ENCODE data around the gene APOBEC3A.

APOBEC3A gene

GRCh38 chr22:38957046-38957770, at the start of gene APOBEC3A:
APOBEC3A (plus strand) TSS chr22:38957609; CDS start chr22:38957692, 83 bp downstream.
- Histone ChIP-seq H3K4me3 (ENCODE audit: low read depth, low read length) (no peak within 1 kb of the TSS), H3K27me3 (replicated peaks) (peaks cover 6% of the 10 kb centered on the region), H3K36me3 (replicated peaks) (no peaks in the 10 kb centered on the region), H3K27ac (no peak within 1 kb of the TSS)
- no peak for TF ChIP-seq CTCF (IDR thresholded peaks at IDR 0.05; ENCODE audit: low read depth, low read length, missing control alignments)
- in situ Hi-C loops (cut with HindIII; ENCODE audit: low pct_ligation_motif_present, low sequenced_read_pairs): no loop called here
- DNase-seq: no peak

- no peaks in the 10 kb centered on the region for H3K27me3 ChIP-seq (replicated peaks)
- H3K4me3 ChIP-seq (ENCODE audit: low read depth, low read length): no peak overlapping the region
- in situ Hi-C loops (cut with HindIII; ENCODE audit: low pct_ligation_motif_present, low sequenced_read_pairs): no loop called here
- H3K36me3 ChIP-seq (replicated peaks): no peaks in the 10 kb centered on the region
- TF ChIP-seq CTCF (IDR thresholded peaks at IDR 0.05; ENCODE audit: low read depth, low read length, missing control alignments): no peak
- no peak overlapping the region for H3K27ac ChIP-seq
- no peak for DNase-seq
Observed at GRCh38 chr22:38907767-38908166, 49.6 kb upstream of the APOBEC3A start.

- no peaks in the 10 kb centered on the region for H3K27me3 ChIP-seq (replicated peaks)
- H3K27ac ChIP-seq: no peak overlapping the region
- in situ Hi-C loops (cut with HindIII; ENCODE audit: low pct_ligation_motif_present, low sequenced_read_pairs): no loop called here
- no peak overlapping the region for H3K4me3 ChIP-seq (ENCODE audit: low read depth, low read length)
- TF ChIP-seq CTCF (IDR thresholded peaks at IDR 0.05; ENCODE audit: low read depth, low read length, missing control alignments): no peak
- H3K36me3 ChIP-seq (replicated peaks): no peaks in the 10 kb centered on the region
- no peak for DNase-seq
Observed at GRCh38 chr22:38911434-38911833, 46.0 kb upstream of the APOBEC3A start.

- no peak overlapping the region for H3K4me3 ChIP-seq (ENCODE audit: low read depth, low read length)
- H3K27me3 ChIP-seq (replicated peaks): no peaks in the 10 kb centered on the region
- no peak for DNase-seq
- H3K27ac ChIP-seq: no peak overlapping the region
- no peak for TF ChIP-seq CTCF (IDR thresholded peaks at IDR 0.05; ENCODE audit: low read depth, low read length, missing control alignments)
- in situ Hi-C loops (cut with HindIII; ENCODE audit: low pct_ligation_motif_present, low sequenced_read_pairs): no loop called here
- H3K36me3 ChIP-seq (replicated peaks): no peaks in the 10 kb centered on the region
Observed at GRCh38 chr22:38919631-38920190, 37.7 kb upstream of the APOBEC3A start.

- Histone ChIP-seq H3K27me3 (replicated peaks) (no peaks in the 10 kb centered on the region), H3K27ac (no peak overlapping the region), H3K4me3 (ENCODE audit: low read depth, low read length) (no peak overlapping the region), H3K36me3 (replicated peaks) (no peaks in the 10 kb centered on the region)
- no peak for TF ChIP-seq CTCF (IDR thresholded peaks at IDR 0.05; ENCODE audit: low read depth, low read length, missing control alignments)
- DNase-seq: no peak
- in situ Hi-C loops (cut with HindIII; ENCODE audit: low pct_ligation_motif_present, low sequenced_read_pairs): no loop called here
Observed at GRCh38 chr22:38921120-38921519, 36.3 kb upstream of the APOBEC3A start.
